Stomach (tissue), 4 donors: ENCODE results near the gene TRABD.

Experiments
- EP300 ChIP-seq: sonication (generic); formaldehyde crosslinking; IDR thresholded peaks from one replicate; pipeline ENCODE4 v1.6.1; 2017; ENCODE audit warnings: antibody characterized with exemption
- POLR2A ChIP-seq, 4 donors: fragments of 450-650 bp; IDR thresholded peaks; one replicate each; pipeline ENCODE4 v1.6.1; 2016; ENCODE audit warnings: antibody characterized with exemption in 4 of 4, control low read depth in 2 of 4, mild to moderate bottlenecking in 1 of 4, moderate library complexity in 1 of 4
- POLR2AphosphoS5 ChIP-seq, 3 donors: sonication (generic); formaldehyde crosslinking; IDR thresholded peaks; one replicate each; pipeline ENCODE4 v1.6.1; 2016; ENCODE audit warnings: antibody characterized with exemption in 3 of 3
- TF ChIP-seq, protein P1 (sequence below), 7 experiments: fragments of 450-650 bp in 4 of 7; fragments of 200-600 bp in 3 of 7; sonication (generic) in 3 of 7; IDR thresholded peaks; one replicate each; pipeline ENCODE4 v1.5.1; 2016 to 2019; ENCODE audit warnings: antibody characterized with exemption in 7 of 7, control low read depth in 2 of 7, mild to moderate bottlenecking in 1 of 7

DNA sequence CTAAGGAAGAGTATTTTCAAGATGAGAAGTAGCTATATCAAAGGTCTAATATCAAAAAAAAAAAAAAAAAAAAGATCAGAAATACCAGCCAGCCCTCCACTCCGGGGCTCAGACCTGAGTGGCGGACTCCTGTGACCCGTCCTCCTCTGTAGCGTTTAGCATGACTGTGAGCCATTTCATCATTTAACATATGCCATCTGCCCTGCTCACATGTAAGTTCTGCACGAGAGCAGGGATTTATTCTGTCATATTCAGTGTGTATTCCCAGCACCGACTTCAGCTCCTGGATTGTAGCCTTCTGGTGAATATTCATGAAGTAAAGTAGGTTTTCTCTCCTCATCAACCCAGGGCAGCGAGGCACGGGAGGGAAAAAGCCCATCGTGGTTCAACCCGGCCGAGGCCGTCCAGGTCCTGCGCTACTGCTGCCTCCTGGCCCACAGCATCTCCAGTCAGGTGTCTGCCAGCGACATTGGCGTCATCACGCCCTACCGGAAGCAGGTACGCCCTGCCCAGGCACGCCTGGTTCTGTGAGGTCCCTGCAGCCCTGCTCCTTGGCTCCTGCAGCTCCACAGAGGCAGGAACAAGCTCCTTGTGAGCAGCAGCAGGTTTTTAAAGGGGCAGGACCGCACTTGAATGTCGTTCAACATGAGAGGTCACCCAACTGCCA is 27.9 kb upstream of the TRABD start:
- TF ChIP-seq, protein P1, sequence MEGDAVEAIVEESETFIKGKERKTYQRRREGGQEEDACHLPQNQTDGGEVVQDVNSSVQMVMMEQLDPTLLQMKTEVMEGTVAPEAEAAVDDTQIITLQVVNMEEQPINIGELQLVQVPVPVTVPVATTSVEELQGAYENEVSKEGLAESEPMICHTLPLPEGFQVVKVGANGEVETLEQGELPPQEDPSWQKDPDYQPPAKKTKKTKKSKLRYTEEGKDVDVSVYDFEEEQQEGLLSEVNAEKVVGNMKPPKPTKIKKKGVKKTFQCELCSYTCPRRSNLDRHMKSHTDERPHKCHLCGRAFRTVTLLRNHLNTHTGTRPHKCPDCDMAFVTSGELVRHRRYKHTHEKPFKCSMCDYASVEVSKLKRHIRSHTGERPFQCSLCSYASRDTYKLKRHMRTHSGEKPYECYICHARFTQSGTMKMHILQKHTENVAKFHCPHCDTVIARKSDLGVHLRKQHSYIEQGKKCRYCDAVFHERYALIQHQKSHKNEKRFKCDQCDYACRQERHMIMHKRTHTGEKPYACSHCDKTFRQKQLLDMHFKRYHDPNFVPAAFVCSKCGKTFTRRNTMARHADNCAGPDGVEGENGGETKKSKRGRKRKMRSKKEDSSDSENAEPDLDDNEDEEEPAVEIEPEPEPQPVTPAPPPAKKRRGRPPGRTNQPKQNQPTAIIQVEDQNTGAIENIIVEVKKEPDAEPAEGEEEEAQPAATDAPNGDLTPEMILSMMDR (IDR thresholded peaks at IDR 0.05): no peak
- TF ChIP-seq POLR2AphosphoS5 (IDR thresholded peaks at IDR 0.05) (peak in 2 of 3 donors; percentile 61 to 67), POLR2A (IDR thresholded peaks at IDR 0.05) (no peak), EP300 (no peak)
